ENCODE measurements around the gene PRKACB.
A peak's percentile ranks its signal among the peaks of the same experiment; 100 is the strongest.
"Not testable (repeated sequence)": the region's sequence is repeated elsewhere in the genome, so short reads cannot be mapped to it uniquely, and the experiment has no call there.

PRKACB gene

GRCh38 chr1:84224905-84225304 is 80.8 kb downstream of the PRKACB start:
- no peak for DNase-seq

GRCh38 chr1:84225646-84226045 is 81.6 kb downstream of the PRKACB start:
- DNase-seq: peak; percentile 20

GRCh38 chr1:84232676-84233075 is 88.6 kb downstream of the PRKACB start:
- DNase-seq: not testable (repeated sequence)

GRCh38 chr1:84236256-84236655 is 92.2 kb downstream of the PRKACB start:
- peak; percentile 10 for DNase-seq

- DNase-seq: no peak
Observed at GRCh38 chr1:84242641-84243040, 98.6 kb downstream of the PRKACB start.

- no peak for DNase-seq
Observed at GRCh38 chr1:84245563-84245962, 101.5 kb downstream of the PRKACB start.

- DNase-seq: peak; percentile 38
Observed at GRCh38 chr1:84246213-84246612, 102.1 kb downstream of the PRKACB start.

GRCh38 chr1:84247425-84248220 is 103.6 kb downstream of the PRKACB start:
- DNase-seq: no peak

GRCh38 chr1:84250668-84251067 is 106.6 kb downstream of the PRKACB start:
- DNase-seq: no peak

- no peak for DNase-seq
Observed at GRCh38 chr1:84253036-84253435, 109.0 kb downstream of the PRKACB start.

- no peak for DNase-seq
Observed at GRCh38 chr1:84253891-84254290, 109.8 kb downstream of the PRKACB start.

GRCh38 chr1:84254703-84255238 is 110.7 kb downstream of the PRKACB start:
- DNase-seq: no peak

- no peak for DNase-seq
Observed at GRCh38 chr1:84255582-84255981, 111.5 kb downstream of the PRKACB start.

GRCh38 chr1:84257617-84258016 is 113.5 kb downstream of the PRKACB start:
- no peak for DNase-seq

GRCh38 chr1:84259376-84259775 is 115.3 kb downstream of the PRKACB start:
- DNase-seq: no peak

GRCh38 chr1:84259989-84260388 is 115.9 kb downstream of the PRKACB start:
- no peak for DNase-seq

- no peak for DNase-seq
Observed at GRCh38 chr1:84260852-84261518, 116.9 kb downstream of the PRKACB start.

GRCh38 chr1:84264961-84265360 is 120.9 kb downstream of the PRKACB start:
- DNase-seq: no peak

- no peak for DNase-seq
Observed at GRCh38 chr1:84265867-84266266, 121.8 kb downstream of the PRKACB start.

GRCh38 chr1:84266748-84267147 is 122.7 kb downstream of the PRKACB start:
- DNase-seq: no peak

- no peak for DNase-seq
Observed at GRCh38 chr1:84267476-84267875, 123.4 kb downstream of the PRKACB start.

GRCh38 chr1:84268346-84268745 is 124.3 kb downstream of the PRKACB start:
- DNase-seq: no peak

- no peak for DNase-seq
Observed at GRCh38 chr1:84269306-84269705, 125.2 kb downstream of the PRKACB start.

Data from inflammatory macrophage treated with lipopolysaccharide for 4 hours (primary cell).